GM12878 (cell line): ENCODE data around the gene SMURF1.

Experiments
- TAF1 ChIP-seq: IDR thresholded peaks from 2 replicates; pipeline ENCODE4 v1.6.1; 2011; ENCODE audit warnings: mild to moderate bottlenecking, low read depth, low read length, borderline replicate concordance
- TF ChIP-seq, protein P1 (sequence below), 3 experiments: IDR thresholded peaks in 2 of 3; conservative IDR thresholded peaks in 1 of 3; 2 replicates each; pipeline ENCODE4 v1.5.1; 2011; ENCODE audit warnings: low read depth in 3 of 3, low read length in 3 of 3, mild to moderate bottlenecking in 3 of 3, control low read depth in 2 of 3, moderate library complexity in 2 of 3, inconsistent platforms in 1 of 3, mixed read lengths in 1 of 3; ENCODE audit not compliant: control insufficient read depth in 2 of 3, insufficient read depth in 1 of 3; ENCODE audit errors: extremely low read depth in 1 of 3

DNA sequence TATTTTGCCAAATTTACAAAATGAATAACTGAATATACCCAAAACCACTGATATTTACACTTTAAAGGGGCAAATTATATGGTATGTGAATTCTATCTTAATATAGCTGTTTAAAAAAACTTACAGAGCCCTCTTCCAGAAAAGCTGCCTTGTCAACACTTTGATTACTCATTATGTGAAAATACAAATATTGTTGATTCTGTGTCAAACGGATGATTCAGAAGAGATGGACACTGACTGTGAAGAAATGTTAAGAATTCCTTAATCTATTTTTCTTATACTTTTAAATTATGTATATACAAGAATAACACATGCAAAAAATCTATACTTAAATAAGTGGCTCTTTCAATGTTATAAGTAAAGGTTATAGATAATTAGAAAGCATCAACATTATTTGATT is 41.5 kb downstream of the SMURF1 start:
- TF ChIP-seq, protein P1, sequence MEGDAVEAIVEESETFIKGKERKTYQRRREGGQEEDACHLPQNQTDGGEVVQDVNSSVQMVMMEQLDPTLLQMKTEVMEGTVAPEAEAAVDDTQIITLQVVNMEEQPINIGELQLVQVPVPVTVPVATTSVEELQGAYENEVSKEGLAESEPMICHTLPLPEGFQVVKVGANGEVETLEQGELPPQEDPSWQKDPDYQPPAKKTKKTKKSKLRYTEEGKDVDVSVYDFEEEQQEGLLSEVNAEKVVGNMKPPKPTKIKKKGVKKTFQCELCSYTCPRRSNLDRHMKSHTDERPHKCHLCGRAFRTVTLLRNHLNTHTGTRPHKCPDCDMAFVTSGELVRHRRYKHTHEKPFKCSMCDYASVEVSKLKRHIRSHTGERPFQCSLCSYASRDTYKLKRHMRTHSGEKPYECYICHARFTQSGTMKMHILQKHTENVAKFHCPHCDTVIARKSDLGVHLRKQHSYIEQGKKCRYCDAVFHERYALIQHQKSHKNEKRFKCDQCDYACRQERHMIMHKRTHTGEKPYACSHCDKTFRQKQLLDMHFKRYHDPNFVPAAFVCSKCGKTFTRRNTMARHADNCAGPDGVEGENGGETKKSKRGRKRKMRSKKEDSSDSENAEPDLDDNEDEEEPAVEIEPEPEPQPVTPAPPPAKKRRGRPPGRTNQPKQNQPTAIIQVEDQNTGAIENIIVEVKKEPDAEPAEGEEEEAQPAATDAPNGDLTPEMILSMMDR (IDR thresholded peaks at IDR 0.05 in 2 of 3, conservative IDR thresholded peaks at IDR 0.05 in 1 of 3; ENCODE audit: control insufficient read depth in 2 of 3, extremely low read depth in 1 of 3, insufficient read depth in 1 of 3, low read depth in 3 of 3, low read length in 3 of 3), result no peak
- no peak for TF ChIP-seq TAF1
